HUES6 (cell line): ENCODE data around the gene NCS1.

Source experiments
- H3K27ac ChIP-seq: 2 replicates; pipeline ENCODE4 v1.7.0; 2013; ENCODE audit warnings: low read depth, mild to moderate bottlenecking, low read length, inconsistent platforms
- H3K27me3 ChIP-seq: 2 replicates; pipeline ENCODE4 v1.6.1; 2013; ENCODE audit warnings: low read length; ENCODE audit not compliant: control insufficient read depth, insufficient read depth
- H3K36me3 ChIP-seq: 2 replicates; pipeline ENCODE4 v1.6.1; 2013; ENCODE audit warnings: low read length; ENCODE audit not compliant: control insufficient read depth, insufficient read depth
- H3K4me1 ChIP-seq: 2 replicates; pipeline ENCODE4 v1.6.1; 2013; ENCODE audit warnings: low read length; ENCODE audit not compliant: control insufficient read depth, insufficient read depth
- H3K4me3 ChIP-seq: 2 replicates; pipeline ENCODE4 v1.5.1; 2013; ENCODE audit warnings: low read depth, low read length
- H3K9ac ChIP-seq: one replicate; pipeline ENCODE4 v1.6.1; 2013; ENCODE audit warnings: mild to moderate bottlenecking, low read length
- H3K9me3 ChIP-seq: 2 replicates; pipeline ENCODE4 v1.6.1; 2013; ENCODE audit warnings: low read depth, low read length; ENCODE audit not compliant: control insufficient read depth, insufficient read depth

The NCS1 gene

DNA sequence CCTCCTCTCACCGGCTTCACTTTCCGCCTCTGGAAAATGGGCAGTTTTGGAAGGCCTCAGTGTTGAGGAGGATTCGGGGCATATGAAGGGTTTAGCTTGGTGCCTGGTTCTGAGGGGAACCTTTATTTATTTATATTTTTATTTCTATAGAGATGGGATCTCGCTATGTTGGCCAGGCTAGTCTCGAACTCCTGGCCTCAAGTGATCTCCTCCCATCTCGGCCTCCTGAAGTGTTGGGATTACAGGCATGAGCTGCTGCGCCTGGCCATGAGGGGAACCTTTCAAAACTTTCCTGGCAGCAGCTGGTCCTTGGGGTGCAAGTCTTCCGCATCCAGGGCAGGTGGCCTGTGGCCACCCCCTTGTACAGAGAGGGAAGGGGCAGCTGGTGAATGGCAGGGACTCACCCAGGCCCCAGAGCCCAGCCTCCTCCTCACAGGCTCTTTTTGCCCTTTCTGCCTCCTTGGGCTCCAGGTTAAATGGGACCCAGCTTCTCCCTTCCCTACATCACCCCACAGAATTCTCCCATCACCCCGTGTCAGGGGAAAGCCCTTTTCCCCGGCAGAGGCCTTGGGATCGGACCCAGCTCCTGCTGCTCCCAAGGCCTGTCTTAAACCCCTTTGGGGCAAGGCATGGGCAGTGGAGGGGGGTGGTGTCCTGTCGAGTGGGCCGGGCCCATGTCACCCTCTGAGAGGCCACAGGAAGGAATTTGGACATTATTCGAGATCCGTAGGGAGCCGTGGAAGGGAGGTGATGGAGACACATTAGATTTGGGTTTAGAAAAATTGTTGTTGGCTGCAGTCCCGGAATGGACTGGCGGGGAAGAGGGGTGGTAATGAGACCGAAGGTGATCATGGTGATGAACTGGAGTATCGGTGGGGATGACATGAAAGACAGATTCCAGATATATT, 5.9 kb downstream of the NCS1 start:
- Histone ChIP-seq H3K9ac (no peak overlapping the region), H3K27ac (no peak overlapping the region), H3K4me1 (peaks cover 21% of the 10 kb centered on the region), H3K36me3 (no peaks in the 10 kb centered on the region), H3K9me3 (no peaks in the 10 kb centered on the region), H3K4me3 (no peak overlapping the region), H3K27me3 (no peaks in the 10 kb centered on the region)

DNA sequence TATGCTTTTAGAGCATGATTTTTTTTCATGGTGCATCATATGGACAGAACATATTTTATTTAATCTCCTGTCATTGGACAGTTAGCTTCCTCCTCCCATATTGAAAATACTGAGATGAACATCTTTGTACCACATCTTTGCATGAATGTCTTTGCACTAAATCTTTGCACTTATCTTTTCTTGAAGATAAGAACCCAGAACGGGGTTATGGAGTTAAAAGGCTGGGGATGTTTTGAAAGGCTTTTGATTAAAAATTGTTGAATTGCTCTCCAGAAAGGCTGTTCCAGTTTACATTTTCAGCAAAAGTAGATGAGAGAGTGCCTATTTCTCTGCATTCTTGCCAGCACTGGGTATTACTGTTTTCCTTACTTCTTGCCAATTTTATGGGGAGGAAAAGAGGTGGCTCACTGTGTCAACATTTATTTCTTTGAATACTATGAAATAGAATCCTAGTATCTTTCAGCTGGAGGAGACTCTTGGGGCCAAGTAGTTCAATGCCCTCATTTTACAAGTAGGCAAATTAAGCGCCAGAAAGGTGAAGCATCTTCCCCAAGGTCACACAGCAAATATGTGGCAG, 7.2 kb downstream of the NCS1 start:
- Histone ChIP-seq H3K4me1 (peaks cover 13% of the 10 kb centered on the region; the same call in 1 of the 2 replicates), H3K4me3 (no peak overlapping the region), H3K36me3 (no peaks in the 10 kb centered on the region), H3K9me3 (no peaks in the 10 kb centered on the region), H3K27me3 (no peaks in the 10 kb centered on the region), H3K9ac (no peak overlapping the region), H3K27ac (no peak overlapping the region)

DNA sequence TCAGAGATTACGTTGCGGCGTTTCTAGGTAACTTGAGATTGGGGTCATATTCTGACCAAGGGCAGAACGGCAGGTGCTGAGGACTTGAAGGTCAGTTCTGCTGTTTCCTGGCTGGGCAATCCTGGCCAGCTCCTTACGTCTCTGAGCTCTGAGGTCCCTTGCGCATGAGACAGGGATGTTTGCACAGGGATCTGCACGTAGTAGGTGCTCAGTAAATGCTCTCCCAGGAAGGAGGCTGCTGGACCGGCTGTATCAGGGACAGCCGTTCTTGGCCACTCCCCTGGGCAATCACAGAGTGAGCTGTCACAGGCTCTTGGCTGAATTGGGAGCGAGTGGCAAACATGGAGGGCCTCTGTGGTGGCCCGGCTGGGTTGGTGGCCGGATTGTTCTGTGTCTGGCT, 8.3 kb downstream of the NCS1 start:
- Histone ChIP-seq H3K27ac (no peak overlapping the region), H3K27me3 (no peaks in the 10 kb centered on the region), H3K4me1 (peaks cover 20% of the 10 kb centered on the region; the same call in 1 of the 2 replicates), H3K4me3 (no peak overlapping the region), H3K9me3 (no peaks in the 10 kb centered on the region), H3K36me3 (no peaks in the 10 kb centered on the region), H3K9ac (no peak overlapping the region)

- H3K4me3 ChIP-seq, result no peak overlapping the region
- no peak overlapping the region for H3K27ac ChIP-seq
- no peaks in the 10 kb centered on the region for H3K27me3 ChIP-seq
- no peak overlapping the region for H3K9ac ChIP-seq
- no peaks in the 10 kb centered on the region for H3K36me3 ChIP-seq
- no peaks in the 10 kb centered on the region for H3K9me3 ChIP-seq
- H3K4me1 ChIP-seq, result peaks cover 33% of the 10 kb centered on the region
Measured at GRCh38 chr9:130181678-130182380, 9.6 kb downstream of the NCS1 start.

DNA sequence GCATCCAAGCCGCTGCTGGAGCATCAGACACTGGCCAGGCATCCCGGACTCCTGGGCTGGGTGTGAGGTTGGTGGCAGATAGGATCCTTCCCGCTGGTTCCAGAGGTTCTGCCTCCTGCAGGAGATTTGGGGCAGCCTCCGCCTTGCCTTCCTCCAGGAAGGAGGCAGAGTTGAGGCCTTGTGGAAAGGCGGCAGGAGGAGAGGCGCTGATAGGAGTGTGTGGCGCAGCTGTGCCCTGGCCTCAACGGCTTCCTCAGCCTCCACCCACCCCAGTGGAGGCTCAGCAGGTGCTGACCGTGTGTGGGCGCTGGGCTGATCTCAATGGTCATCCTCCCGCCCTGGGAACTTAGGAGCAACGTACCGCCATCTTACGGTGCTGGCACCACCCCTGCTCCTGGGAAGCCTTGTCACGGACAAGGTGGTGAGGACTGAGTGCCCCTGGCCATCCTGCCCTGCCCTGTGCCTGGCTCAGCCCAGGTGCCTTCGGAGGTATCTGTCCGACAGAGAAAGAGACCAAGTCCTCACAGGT, 10.2 kb downstream of the NCS1 start:
- H3K9me3 ChIP-seq, result no peaks in the 10 kb centered on the region
- H3K36me3 ChIP-seq, result no peaks in the 10 kb centered on the region
- H3K27ac ChIP-seq, result no peak overlapping the region
- no peaks in the 10 kb centered on the region for H3K27me3 ChIP-seq
- H3K4me1 ChIP-seq, result peaks cover 39% of the 10 kb centered on the region
- no peak overlapping the region for H3K4me3 ChIP-seq
- no peak overlapping the region for H3K9ac ChIP-seq

DNA sequence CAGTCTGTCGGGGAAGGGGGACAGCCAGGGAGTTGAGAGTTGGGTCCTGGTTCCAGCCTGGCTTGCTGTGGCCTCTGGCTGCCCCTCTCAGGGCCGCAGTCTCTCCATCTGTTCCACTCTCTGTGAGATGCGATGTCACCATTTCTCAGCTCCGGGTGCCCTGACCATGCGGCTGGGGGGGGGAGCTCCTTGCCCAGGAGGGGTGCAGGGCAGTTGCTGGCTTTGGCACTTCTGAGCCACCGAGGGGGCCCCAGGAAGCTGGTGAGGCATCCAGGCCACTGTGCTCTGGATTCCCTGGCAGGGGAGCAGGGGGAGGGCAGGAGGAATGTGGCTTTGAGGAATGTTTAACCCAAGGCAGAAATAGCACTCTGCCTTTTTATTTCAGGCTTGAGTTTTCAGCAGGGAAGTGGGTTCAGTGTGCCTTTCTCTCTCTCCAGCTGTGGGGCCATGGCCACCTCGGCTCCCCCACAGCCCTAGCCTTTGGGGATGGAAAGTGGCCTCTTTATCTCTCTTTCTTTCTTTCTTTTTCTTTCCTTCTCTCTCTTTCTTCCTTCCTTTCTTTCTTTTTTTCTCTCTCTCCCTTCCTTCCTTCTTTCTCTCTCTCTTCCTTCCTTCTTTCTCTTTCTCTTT, 11.0 kb downstream of the NCS1 start:
- Histone ChIP-seq H3K9me3 (no peaks in the 10 kb centered on the region), H3K27ac (peak overlapping the region; percentile 35; the same call in 1 of the 2 replicates), H3K4me1 (peaks cover 41% of the 10 kb centered on the region), H3K36me3 (no peaks in the 10 kb centered on the region), H3K4me3 (no peak overlapping the region), H3K27me3 (no peaks in the 10 kb centered on the region), H3K9ac (peak overlapping the region; percentile 25)

GRCh38 chr9:130185017-130185416, 12.8 kb downstream of the NCS1 start:
- Histone ChIP-seq H3K9ac (no peak overlapping the region), H3K9me3 (no peaks in the 10 kb centered on the region), H3K4me1 (peaks cover 41% of the 10 kb centered on the region), H3K27ac (no peak overlapping the region), H3K36me3 (no peaks in the 10 kb centered on the region), H3K4me3 (no peak overlapping the region), H3K27me3 (no peaks in the 10 kb centered on the region)

DNA sequence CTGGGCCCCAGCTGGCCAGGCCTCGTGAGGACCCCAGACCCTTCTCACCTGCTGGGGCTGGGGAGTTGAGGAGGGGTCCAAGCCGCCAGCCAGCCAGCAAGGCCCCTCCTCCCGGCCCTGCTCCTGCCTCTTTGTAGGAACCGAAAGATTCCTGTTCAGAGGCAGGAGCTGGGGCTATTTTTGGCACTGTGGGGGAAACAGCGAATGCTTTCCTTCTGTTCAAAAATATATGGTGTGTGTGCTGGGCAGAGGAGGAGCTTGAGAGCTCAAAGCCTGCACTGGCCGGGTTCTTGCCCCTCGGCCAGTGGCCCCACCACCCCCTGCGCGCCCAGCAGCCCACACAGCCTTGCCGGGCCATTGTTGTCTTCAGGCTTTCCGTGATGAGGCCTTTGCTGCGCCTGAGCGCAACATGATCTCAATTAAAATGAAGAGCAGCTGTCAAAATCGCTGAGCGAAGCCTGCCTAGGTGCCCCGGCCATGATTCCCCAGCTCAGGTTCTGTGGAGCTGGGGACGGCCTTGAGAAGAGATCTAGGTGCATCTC, 13.4 kb downstream of the NCS1 start:
- Histone ChIP-seq H3K27ac (0 out of 2 replicates have a peak overlapping the region, but pooled peaks have one; percentile 16), H3K9ac (no peak overlapping the region), H3K27me3 (no peaks in the 10 kb centered on the region), H3K4me3 (no peak overlapping the region), H3K9me3 (no peaks in the 10 kb centered on the region), H3K36me3 (no peaks in the 10 kb centered on the region), H3K4me1 (peaks cover 41% of the 10 kb centered on the region)

- no peak overlapping the region for H3K9ac ChIP-seq
- 0 out of 2 replicates have a peak overlapping the region, but pooled peaks have one; percentile 16 for H3K27ac ChIP-seq
- H3K9me3 ChIP-seq, result no peaks in the 10 kb centered on the region
- H3K36me3 ChIP-seq, result no peaks in the 10 kb centered on the region
- H3K4me1 ChIP-seq, result peaks cover 41% of the 10 kb centered on the region
- H3K27me3 ChIP-seq, result no peaks in the 10 kb centered on the region
- no peak overlapping the region for H3K4me3 ChIP-seq
Measured at GRCh38 chr9:130186051-130186450, 13.8 kb downstream of the NCS1 start.

DNA sequence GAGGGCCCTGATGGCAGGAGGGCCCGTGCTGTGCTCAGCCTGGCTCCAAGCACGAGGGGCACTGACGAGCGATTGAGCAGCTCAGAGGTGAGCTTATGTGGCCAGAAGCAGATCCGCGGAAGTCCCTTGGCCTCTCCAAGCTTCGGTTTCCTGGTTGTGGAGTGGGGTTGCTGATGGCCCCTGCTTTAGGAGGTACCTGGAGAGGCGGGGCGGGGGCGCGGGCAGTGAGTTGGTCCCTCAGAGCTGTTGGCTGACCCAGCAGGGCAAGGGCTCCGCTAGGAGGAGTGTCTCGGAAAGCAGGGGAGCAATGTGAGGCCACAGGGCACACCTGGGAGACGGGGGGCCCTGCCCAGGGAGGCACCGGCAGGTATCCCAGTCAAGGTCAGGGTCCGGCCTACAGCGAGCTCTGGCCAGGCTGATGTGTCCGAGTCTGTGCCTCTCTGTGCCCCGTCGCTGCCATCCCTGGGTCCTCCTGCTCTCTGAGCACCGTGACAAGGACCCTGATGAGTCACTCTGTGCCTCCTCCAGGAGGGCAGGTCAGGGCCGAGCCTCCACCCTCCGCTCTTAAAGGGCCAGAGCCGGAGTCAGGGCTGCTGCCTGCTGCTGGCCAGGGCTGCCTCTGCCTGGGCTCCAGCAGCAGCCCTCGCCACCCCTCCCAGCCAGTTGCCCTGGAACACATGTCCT, 14.8 kb downstream of the NCS1 start:
- H3K9ac ChIP-seq, result peak overlapping the region; percentile 4
- H3K9me3 ChIP-seq, result no peaks in the 10 kb centered on the region
- no peaks in the 10 kb centered on the region for H3K27me3 ChIP-seq
- peaks cover 41% of the 10 kb centered on the region for H3K4me1 ChIP-seq
- peak overlapping the region; percentile 14; the same call in 1 of the 2 replicates for H3K27ac ChIP-seq
- peak overlapping the region; percentile 43; the same call in 1 of the 2 replicates for H3K4me3 ChIP-seq
- H3K36me3 ChIP-seq, result no peaks in the 10 kb centered on the region
